ENCODE data around the gene STAG3.
"Not testable (repeated sequence)": the region's sequence is repeated elsewhere in the genome, so short reads cannot be mapped to it uniquely, and the experiment has no call there.

STAG3 gene

GRCh38 chr7:100212631-100213286 is 35.0 kb downstream of the STAG3 start:
- no peak for DNase-seq (ENCODE audit: low read depth, low spot score)

GRCh38 chr7:100213672-100214071 is 36.0 kb downstream of the STAG3 start:
- DNase-seq (ENCODE audit: low read depth, low spot score), result no peak

GRCh38 chr7:100214356-100214755 is 36.6 kb downstream of the STAG3 start:
- not testable (repeated sequence) for DNase-seq (ENCODE audit: low read depth, low spot score)

- DNase-seq (ENCODE audit: low read depth, low spot score), result no peak
These were observed 38.2 kb downstream of the STAG3 start for GRCh38 chr7:100215895-100216294.

- DNase-seq (ENCODE audit: low read depth, low spot score), result not testable (repeated sequence)
These were observed 40.2 kb downstream of the STAG3 start for GRCh38 chr7:100217934-100218333.

GRCh38 chr7:100219271-100219737 is 41.6 kb downstream of the STAG3 start:
- no peak for DNase-seq (ENCODE audit: low read depth, low spot score)

- DNase-seq (ENCODE audit: low read depth, low spot score), result not testable (repeated sequence)
These were observed 42.3 kb downstream of the STAG3 start, which contains the start of gene PVRIG for GRCh38 chr7:100219801-100220585. TSS of gene PVRIG (plus strand) at chr7:100219949. CDS start at chr7:100219971, 22 bp downstream.

GRCh38 chr7:100220586-100221230 is 43.0 kb downstream of the STAG3 start:
- no peak for DNase-seq (ENCODE audit: low read depth, low spot score)

GRCh38 chr7:100221231-100221718 is 43.6 kb downstream of the STAG3 start:
- DNase-seq (ENCODE audit: low read depth, low spot score), result no peak

- no peak for DNase-seq (ENCODE audit: low read depth, low spot score)
These were observed 44.2 kb downstream of the STAG3 start for GRCh38 chr7:100221767-100222444.

GRCh38 chr7:100222445-100223132 is 44.9 kb downstream of the STAG3 start:
- no peak for DNase-seq (ENCODE audit: low read depth, low spot score)

GRCh38 chr7:100223376-100223927 is 45.7 kb downstream of the STAG3 start:
- not testable (repeated sequence) for DNase-seq (ENCODE audit: low read depth, low spot score)

GRCh38 chr7:100224891-100225290 is 47.2 kb downstream of the STAG3 start:
- DNase-seq (ENCODE audit: low read depth, low spot score), result not testable (repeated sequence)

- DNase-seq (ENCODE audit: low read depth, low spot score), result not testable (repeated sequence)
These were observed 57.1 kb downstream of the STAG3 start for GRCh38 chr7:100234660-100235317.

GRCh38 chr7:100239975-100240374 is 62.3 kb downstream of the STAG3 start:
- DNase-seq (ENCODE audit: low read depth, low spot score), result not testable (repeated sequence)

- DNase-seq (ENCODE audit: low read depth, low spot score), result not testable (repeated sequence)
These were observed 65.7 kb downstream of the STAG3 start for GRCh38 chr7:100243385-100243784.

GRCh38 chr7:100244988-100245605 is 67.4 kb downstream of the STAG3 start:
- DNase-seq (ENCODE audit: low read depth, low spot score), result not testable (repeated sequence)

GRCh38 chr7:100246121-100246864 is 68.6 kb downstream of the STAG3 start:
- DNase-seq (ENCODE audit: low read depth, low spot score), result not testable (repeated sequence)

GRCh38 chr7:100246865-100247137 is 69.1 kb downstream of the STAG3 start:
- not testable (repeated sequence) for DNase-seq (ENCODE audit: low read depth, low spot score)

Data from iPS DF 19.7 (cell line).